OCI-LY7 (cell line): ENCODE measurements around the gene EYA3. TPM values are rescaled to one million over a fixed set of nuclear protein-coding genes. Genes with fewer than 3 reads are reported as not detected.

ENCODE experiments used
- BruUV-seq: library from RNA; stranded (reverse); fragments of 400-500 nt; replicated peaks from 2 replicates; lab custom pipeline; 2021; lab: Mats Ljungman, UMichigan
- CTCF ChIA-PET: fragments of 300-600 bp; sonication (Branson Sonifier 250); formaldehyde crosslinking; loops from one replicate; lab custom pipeline; 2022; ENCODE audit warnings: antibody characterized with exemption; ENCODE audit not compliant: unreplicated experiment; lab: Charles Lee
- POLR2A ChIA-PET: fragments of 300-600 bp; sonication (Branson Sonifier 250); formaldehyde crosslinking; loops from one replicate; lab custom pipeline; 2022; ENCODE audit warnings: antibody characterized with exemption; lab: Charles Lee
- DNase-seq: peaks from one replicate; pipeline ENCODE4 v3.0.0-alpha.2; 2015; ENCODE audit warnings: low spot score
- H2AFZ ChIP-seq: fragments of 200-600 bp; sonication (generic), shearing (Covaris generic); 2 replicates; pipeline ENCODE4 v1.6.1; 2014; ENCODE audit warnings: mild to moderate bottlenecking, antibody characterized with exemption, low read length, moderate library complexity
- H3K27ac ChIP-seq: fragments of 200-600 bp; sonication (generic); 2 replicates; pipeline ENCODE4 v1.5.1; 2014; ENCODE audit warnings: mixed run types, low read depth, mild to moderate bottlenecking, moderate library complexity, low read length, inconsistent platforms; ENCODE audit not compliant: poor library complexity, severe bottlenecking
- H3K36me3 ChIP-seq: fragments of 200-600 bp; sonication (generic); 2 replicates; pipeline ENCODE4 v1.6.1; 2014; ENCODE audit warnings: mild to moderate bottlenecking, antibody characterized with exemption, low read length, moderate library complexity, mixed read lengths; ENCODE audit not compliant: insufficient read depth
- H3K4me1 ChIP-seq: fragments of 200-600 bp; sonication (generic); 2 replicates; pipeline ENCODE4 v1.5.1; 2014; ENCODE audit warnings: mild to moderate bottlenecking, low read length; ENCODE audit not compliant: insufficient read depth, poor library complexity, severe bottlenecking
- H3K4me2 ChIP-seq: fragments of 200-600 bp; sonication (generic); 2 replicates; pipeline ENCODE4 v1.6.1; 2014; ENCODE audit warnings: mild to moderate bottlenecking, low read length
- H3K4me3 ChIP-seq: fragments of 200-600 bp; sonication (generic); 2 replicates; pipeline ENCODE4 v1.5.1; 2014; ENCODE audit warnings: mild to moderate bottlenecking, low read depth, low read length; ENCODE audit not compliant: poor library complexity, severe bottlenecking
- H3K79me2 ChIP-seq: fragments of 200-600 bp; sonication (generic); 2 replicates; pipeline ENCODE4 v1.6.1; 2016; ENCODE audit warnings: low read depth, mild to moderate bottlenecking, low read length, moderate library complexity, mixed read lengths; ENCODE audit not compliant: insufficient read depth
- H3K9me2 ChIP-seq: fragments of 200-600 bp; sonication (generic); 2 replicates; pipeline ENCODE4 v1.6.1; 2016; ENCODE audit warnings: mild to moderate bottlenecking, low read length, mixed read lengths; ENCODE audit not compliant: insufficient read depth
- H3K9me3 ChIP-seq: fragments of 200-600 bp; sonication (generic); 2 replicates; pipeline ENCODE4 v1.6.1; 2014; ENCODE audit warnings: mild to moderate bottlenecking, mixed run types, low read length, mixed read lengths
- H4K20me1 ChIP-seq: fragments of 200-600 bp; sonication (generic); 2 replicates; pipeline ENCODE4 v1.6.1; 2014; ENCODE audit warnings: mild to moderate bottlenecking, antibody characterized with exemption, low read length, moderate library complexity, mixed read lengths; ENCODE audit not compliant: insufficient read depth
- CTCF ChIP-seq: fragments of 200-600 bp; sonication (generic); conservative IDR thresholded peaks from 2 replicates; pipeline ENCODE4 v1.5.1; 2014; ENCODE audit warnings: mild to moderate bottlenecking, antibody characterized with exemption, low read length, moderate library complexity, mixed read lengths
- EZH2phosphoT487 ChIP-seq: fragments of 200-600 bp; sonication (generic); IDR thresholded peaks from 2 replicates; pipeline ENCODE4 v1.6.1; 2018; ENCODE audit warnings: low read depth, borderline replicate concordance, mild to moderate bottlenecking, mixed run types, antibody characterized with exemption, low read length, moderate library complexity, mixed read lengths
- intact Hi-C: fragments of 100-400 bp; cut with micrococcal nuclease; formaldehyde crosslinking; loops from one replicate; pipeline ENCODE4 v1.10.0; 2022; ENCODE audit not compliant: unreplicated experiment
- total RNA-seq, 2 experiments: library from RNA; depleted of rRNA in 1 of 2; stranded (reverse); fragments of >200 nt in 1 of 2; shearing (Covaris generic) in 1 of 2; gene quantifications; 2 replicates each; pipeline ENCODE4 v1.2.3, GENCODE V29; 2014 to 2022

Gene EYA3
- total RNA-seq, 2 experiments from 2014 or later, result 29.0 to 114 TPM

- Histone ChIP-seq H3K36me3 (no peaks in the 10 kb centered on the region), H3K4me3 (no peak overlapping the region), H2AFZ (no peak overlapping the region), H3K4me1 (peaks cover 25% of the 10 kb centered on the region), H3K9me2 (no peaks in the 10 kb centered on the region), H3K9me3 (no peaks in the 10 kb centered on the region), H3K4me2 (no peak overlapping the region), H4K20me1 (no peaks in the 10 kb centered on the region), H3K27ac (no peak overlapping the region), H3K79me2 (no peaks in the 10 kb centered on the region)
- POLR2A ChIA-PET, result interaction anchor here (0.7 kb wide), 3 partner anchors 12 to 43 kb away, joined by 3 to 6 read pairs (median 4); no protein-coding TSS in a partner anchor
- no peak for TF ChIP-seq EZH2phosphoT487
- no peak for DNase-seq
- CTCF ChIA-PET, result no interaction called here
- no TSS peak for BruUV-seq
- intact Hi-C loops, result loop anchor here (5.0 kb wide), 1 partner anchor 74 kb away; no protein-coding TSS in a partner anchor
Observed at GRCh38 chr1:27931759-27932158, 156.7 kb downstream of the EYA3 start.

GRCh38 chr1:27931184-27931583 is 157.2 kb downstream of the EYA3 start:
- ChIA-PET POLR2A (interaction anchor here (0.7 kb wide), 1 partner anchor 44 kb away, joined by 6 read pairs; no protein-coding TSS in a partner anchor), CTCF (no interaction called here)
- Histone ChIP-seq H4K20me1 (no peaks in the 10 kb centered on the region), H3K4me1 (peaks cover 25% of the 10 kb centered on the region), H3K36me3 (no peaks in the 10 kb centered on the region), H3K4me3 (no peak overlapping the region), H2AFZ (no peak overlapping the region), H3K4me2 (no peak overlapping the region), H3K9me2 (no peaks in the 10 kb centered on the region), H3K79me2 (no peaks in the 10 kb centered on the region), H3K9me3 (no peaks in the 10 kb centered on the region), H3K27ac (no peak overlapping the region)
- no TSS peak for BruUV-seq
- TF ChIP-seq CTCF (no peak), EZH2phosphoT487 (no peak)
- DNase-seq, result no peak
- intact Hi-C loops, result loop anchor here (5.0 kb wide), 1 partner anchor 74 kb away; no protein-coding TSS in a partner anchor

- Histone ChIP-seq H3K4me1 (peaks cover 11% of the 10 kb centered on the region), H3K36me3 (no peaks in the 10 kb centered on the region), H3K9me2 (no peaks in the 10 kb centered on the region), H3K27ac (no peak overlapping the region), H3K9me3 (no peaks in the 10 kb centered on the region), H3K4me2 (no peak overlapping the region), H3K79me2 (no peaks in the 10 kb centered on the region), H2AFZ (no peak overlapping the region), H3K4me3 (no peak overlapping the region), H4K20me1 (no peaks in the 10 kb centered on the region)
- BruUV-seq, result no TSS peak
- intact Hi-C loops, result no loop called here
- ChIA-PET POLR2A (interaction anchor here (0.7 kb wide), 1 partner anchor 43 kb away, joined by 3 read pairs; no protein-coding TSS in a partner anchor), CTCF (no interaction called here)
- DNase-seq, result no peak
- no peak for TF ChIP-seq EZH2phosphoT487
- TF ChIP-seq CTCF, result peak; percentile 47
Observed at GRCh38 chr1:27928216-27928954, 160.0 kb downstream of the EYA3 start.
